GM12801 (cell line): ENCODE measurements around the gene CHRNA7.

Experiments used
- CTCF ChIP-seq: IDR thresholded peaks from one replicate; pipeline ENCODE4 v1.5.1; 2011; ENCODE audit warnings: control low read depth; ENCODE audit not compliant: insufficient read length; ENCODE audit errors: extremely low read depth

CHRNA7 gene

GRCh38 chr15:32113224-32113623 lies 82.9 kb downstream of the CHRNA7 start:
- no peak for TF ChIP-seq CTCF

GRCh38 chr15:32117122-32117521 lies 86.8 kb downstream of the CHRNA7 start:
- no peak for TF ChIP-seq CTCF

- TF ChIP-seq CTCF: no peak
These were observed 89.0 kb downstream of the CHRNA7 start for GRCh38 chr15:32119286-32119685.

GRCh38 chr15:32119694-32120330 lies 89.5 kb downstream of the CHRNA7 start:
- TF ChIP-seq CTCF: no peak

- no peak for TF ChIP-seq CTCF
These were observed 90.5 kb downstream of the CHRNA7 start for GRCh38 chr15:32120577-32121383.

GRCh38 chr15:32121384-32121695 lies 91.0 kb downstream of the CHRNA7 start:
- TF ChIP-seq CTCF: no peak

GRCh38 chr15:32122013-32122412 lies 91.7 kb downstream of the CHRNA7 start:
- TF ChIP-seq CTCF: no peak
